Measurements from ENCODE around the gene NOVA1.

NOVA1 gene

DNA sequence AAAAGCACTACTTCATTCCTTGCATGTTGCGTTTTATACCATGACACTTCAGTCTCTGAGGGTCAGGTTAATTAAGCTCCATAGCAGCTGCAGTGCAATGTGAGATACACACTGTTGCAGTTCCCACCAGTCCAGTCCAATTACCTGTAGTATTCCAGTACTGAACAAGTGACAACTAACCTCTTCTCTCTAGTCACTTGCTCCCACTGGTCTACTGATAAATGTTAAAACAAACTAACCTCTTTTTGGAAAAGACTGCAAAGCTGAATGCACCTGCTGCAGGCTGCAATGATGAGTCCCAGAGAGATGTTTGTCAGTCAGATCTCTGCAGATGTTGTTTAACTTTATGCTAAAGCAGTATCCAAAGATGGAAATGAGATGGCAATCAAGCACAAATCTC lies 7.9 kb downstream of the NOVA1 start:
- DNase-seq (ENCODE audit: low spot score) = no peak

DNA sequence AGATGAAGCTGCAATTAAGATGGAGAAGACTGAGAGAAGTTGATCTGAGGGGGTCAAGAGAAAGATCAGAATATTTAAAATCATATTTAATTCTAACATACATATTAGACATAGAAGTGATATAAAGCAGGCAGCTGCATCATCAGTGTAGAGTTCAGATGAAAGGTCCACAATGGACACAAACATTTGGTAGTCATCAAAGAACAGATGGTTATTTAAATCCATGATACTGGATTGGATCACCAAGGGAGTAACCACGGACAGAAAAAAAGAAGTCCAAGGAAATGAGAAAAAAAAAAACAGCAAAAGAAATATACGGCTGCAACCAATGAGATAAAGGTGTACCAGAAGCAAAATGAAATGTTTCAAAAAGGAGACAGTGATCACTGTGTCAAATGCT lies 20.1 kb downstream of the NOVA1 start:
- DNase-seq (ENCODE audit: low spot score) = no peak

- no peak for DNase-seq (ENCODE audit: low spot score)
Measured at GRCh38 chr14:26554069-26554772, 43.6 kb downstream of the NOVA1 start.

- DNase-seq (ENCODE audit: low spot score) = no peak
Measured at GRCh38 chr14:26549571-26549970, 48.3 kb downstream of the NOVA1 start.

DNA sequence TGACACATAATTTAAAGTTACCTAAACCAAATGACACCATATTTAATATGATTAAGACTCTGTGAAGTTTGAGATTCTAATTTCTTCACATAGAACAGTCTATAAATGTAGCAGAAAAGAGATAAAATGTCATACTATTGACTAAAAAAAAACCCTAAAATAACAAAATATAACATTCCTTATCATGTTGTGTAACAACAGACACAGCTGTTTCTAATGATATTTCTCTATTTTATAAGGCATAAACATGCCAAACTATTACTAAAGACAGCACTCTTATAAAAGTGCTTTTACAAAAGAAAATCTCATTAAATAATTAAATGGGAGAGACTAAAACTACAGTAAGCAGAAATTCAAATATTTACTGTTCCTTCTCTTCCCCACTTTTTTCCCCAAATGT lies 49.4 kb downstream of the NOVA1 start:
- no peak for DNase-seq (ENCODE audit: low spot score)

GRCh38 chr14:26538176-26538575 lies 59.7 kb downstream of the NOVA1 start:
- no peak for DNase-seq (ENCODE audit: low spot score)

DNA sequence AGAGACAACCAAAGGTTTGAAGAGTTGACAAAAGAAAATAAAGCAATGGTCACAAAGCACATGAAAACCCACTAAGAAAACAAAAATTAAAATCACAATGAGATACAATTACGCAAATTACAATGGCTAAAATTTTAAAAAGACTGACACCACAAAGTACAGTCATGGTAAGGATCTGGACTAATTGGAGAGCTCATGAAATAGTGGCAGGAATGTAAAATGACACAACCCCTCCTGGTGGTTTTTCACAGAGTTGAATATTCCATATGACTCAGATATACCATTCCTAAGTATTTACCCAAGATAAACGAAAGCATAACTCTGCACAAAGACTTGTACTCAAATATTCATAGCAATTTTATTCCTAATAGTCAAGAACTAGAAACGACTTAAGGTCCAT lies 65.9 kb downstream of the NOVA1 start:
- DNase-seq (ENCODE audit: low spot score) = no peak

DNA sequence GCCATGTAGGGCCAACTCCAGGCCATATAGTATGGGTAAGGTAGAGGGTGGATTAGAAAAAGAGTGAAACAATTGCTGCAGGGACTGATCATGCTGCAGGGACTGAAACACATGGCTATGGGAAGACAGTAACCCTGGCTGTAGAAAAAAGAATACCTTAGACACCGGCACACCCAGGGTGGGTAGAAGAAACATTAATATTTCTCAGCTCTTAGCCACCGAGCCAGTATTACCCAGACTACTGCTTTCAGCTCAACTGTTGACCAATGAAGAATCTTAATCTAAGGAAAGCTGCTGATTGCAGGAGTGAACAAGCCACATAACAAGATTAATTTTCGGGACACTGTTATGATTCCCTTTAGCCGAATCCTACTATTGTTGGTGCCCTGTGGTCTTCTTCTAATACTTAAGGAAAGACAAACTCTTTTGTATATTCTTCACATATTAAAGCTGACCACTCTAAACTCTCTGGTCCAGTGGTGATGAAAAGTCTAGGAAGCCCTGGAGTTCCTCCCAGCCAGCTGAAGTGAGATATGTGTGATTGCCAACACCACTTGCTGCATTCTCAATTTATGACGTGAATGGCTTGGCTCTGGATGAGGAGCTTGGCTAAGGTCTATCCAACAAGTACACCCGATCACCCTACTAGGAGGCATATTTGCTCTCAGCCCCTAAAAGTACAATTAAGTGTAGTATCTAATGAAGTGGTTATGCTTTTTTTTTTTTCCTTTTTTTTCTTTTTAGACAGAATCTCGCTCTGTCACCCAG lies 69.2 kb downstream of the NOVA1 start:
- no peak for DNase-seq (ENCODE audit: low spot score)

DNA sequence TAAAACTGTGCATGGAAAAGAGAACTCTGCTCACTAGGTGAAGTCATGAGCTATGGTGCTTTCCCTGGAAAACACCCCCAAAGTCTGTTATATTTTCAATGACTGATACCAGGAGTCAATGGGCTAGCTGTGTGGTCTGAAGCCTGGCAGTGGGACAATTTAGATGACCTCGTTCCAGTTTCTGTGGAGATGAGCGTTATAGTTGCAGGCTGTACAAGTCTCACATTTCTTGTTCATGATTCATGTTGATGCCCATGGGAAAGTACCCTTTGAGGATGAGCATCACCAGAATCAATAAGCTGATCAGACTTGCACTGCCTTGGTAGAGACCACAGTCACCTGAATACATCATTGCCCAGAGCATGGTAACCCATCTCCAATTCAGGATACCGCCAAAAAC lies 70.7 kb downstream of the NOVA1 start:
- DNase-seq (ENCODE audit: low spot score) = no peak

GRCh38 chr14:26526137-26526536 lies 71.7 kb downstream of the NOVA1 start:
- DNase-seq (ENCODE audit: low spot score) = no peak

- DNase-seq (ENCODE audit: low spot score) = no peak
Measured at GRCh38 chr14:26525085-26525484, 72.7 kb downstream of the NOVA1 start.

GRCh38 chr14:26522967-26523366 lies 74.9 kb downstream of the NOVA1 start:
- DNase-seq (ENCODE audit: low spot score) = no peak

GRCh38 chr14:26517771-26518170 lies 80.1 kb downstream of the NOVA1 start:
- no peak for DNase-seq (ENCODE audit: low spot score)

DNA sequence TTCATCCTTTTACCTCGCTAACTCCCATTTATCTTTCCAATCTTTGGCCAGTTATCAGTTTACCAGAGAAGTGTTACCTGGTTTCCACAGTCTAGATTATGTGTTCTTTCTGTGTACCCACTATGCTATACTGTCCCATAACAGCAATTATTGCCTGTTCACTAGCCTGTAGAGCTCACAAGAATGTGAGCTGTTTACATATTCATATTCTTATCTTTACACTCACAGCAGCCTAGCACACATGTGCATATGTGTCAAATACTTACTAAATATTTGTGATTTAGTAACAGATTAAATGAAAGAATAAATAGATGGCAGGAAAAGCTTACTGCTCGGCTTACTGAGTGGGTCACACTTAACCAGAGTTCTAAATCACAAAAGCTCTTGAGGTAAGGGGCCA lies 97.8 kb downstream of the NOVA1 start:
- no peak for DNase-seq (ENCODE audit: low spot score)

GRCh38 chr14:26499546-26499945 lies 98.3 kb downstream of the NOVA1 start:
- DNase-seq (ENCODE audit: low spot score) = no peak

DNA sequence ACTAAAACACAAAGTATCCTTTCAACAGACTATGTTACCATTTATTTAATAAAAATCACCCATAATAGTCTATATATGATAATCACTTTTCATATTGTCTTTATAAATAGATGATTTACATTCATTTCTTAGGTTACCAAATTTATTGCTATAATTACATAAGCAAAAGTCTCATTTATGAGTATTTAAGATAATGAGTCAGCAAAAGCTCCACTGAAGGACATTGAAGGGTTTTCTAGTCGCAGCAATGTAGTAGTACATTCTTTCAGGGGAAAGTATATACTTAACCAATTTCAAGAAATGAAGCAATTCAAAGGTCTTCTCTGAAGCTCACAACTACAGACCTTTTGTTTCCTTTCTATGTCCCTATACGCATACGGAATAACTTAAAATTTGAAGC lies 110.9 kb downstream of the NOVA1 start:
- no peak for DNase-seq (ENCODE audit: low spot score)

GRCh38 chr14:26484562-26484961 lies 113.3 kb downstream of the NOVA1 start:
- DNase-seq (ENCODE audit: low spot score) = no peak

DNA sequence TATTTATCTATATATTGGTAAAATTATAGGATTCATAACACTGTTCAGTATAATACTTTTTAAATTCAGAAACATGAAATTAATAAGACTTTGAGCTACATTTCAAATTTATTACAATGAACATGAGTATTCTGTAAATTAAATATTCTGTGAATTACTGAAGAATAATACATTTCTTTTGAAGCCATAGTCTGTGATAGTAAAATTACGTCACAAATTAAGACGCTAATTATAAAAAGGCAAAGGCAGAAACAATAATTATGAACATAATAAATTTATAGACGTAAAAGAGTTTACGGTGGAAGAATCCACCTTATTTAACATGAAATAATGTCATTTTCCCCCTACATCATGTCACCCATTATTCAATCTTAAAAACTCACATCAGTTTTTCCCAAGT lies 118.9 kb downstream of the NOVA1 start:
- no peak for DNase-seq (ENCODE audit: low spot score)

GRCh38 chr14:26466862-26467261 lies 131.0 kb downstream of the NOVA1 start:
- no peak for DNase-seq (ENCODE audit: low spot score)

DNA sequence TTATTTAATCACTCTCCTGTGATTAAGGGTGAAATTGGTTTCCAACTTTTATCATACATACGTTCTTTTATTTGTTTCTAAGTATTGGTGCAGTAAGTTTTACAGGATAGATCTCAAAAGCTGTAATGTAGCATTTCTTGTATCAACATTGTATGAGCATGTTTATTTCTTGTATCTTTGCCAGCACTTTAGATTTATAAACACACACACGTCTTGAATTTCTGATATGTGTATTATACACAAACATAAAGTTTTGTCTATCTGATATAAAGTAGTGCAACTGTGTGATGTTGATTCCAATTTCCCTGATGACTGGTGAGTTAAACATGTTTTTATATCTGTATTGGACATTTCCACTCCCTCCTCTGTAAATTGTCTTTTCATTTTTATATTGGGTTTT lies 134.7 kb downstream of the NOVA1 start:
- no peak for DNase-seq (ENCODE audit: low spot score)

DNA sequence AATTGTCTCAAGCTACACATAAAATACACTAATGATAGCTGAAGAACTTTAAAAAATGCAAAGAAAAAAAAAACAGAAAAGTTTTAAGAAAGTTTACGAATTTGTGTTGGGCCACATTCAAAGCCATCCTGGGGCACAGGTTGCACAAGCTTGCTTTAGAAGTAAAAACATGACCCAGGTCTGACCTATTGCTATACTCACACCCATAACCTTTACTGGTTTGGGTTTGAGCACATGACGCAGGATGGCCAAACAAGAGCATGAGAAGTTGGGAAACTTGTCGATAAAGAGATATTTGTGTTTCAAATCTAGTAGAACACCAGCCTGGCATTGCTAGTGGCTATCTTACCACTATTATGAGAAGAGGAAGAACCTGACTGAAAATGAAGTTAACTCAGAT lies 143.7 kb downstream of the NOVA1 start:
- DNase-seq (ENCODE audit: low spot score) = no peak

GRCh38 chr14:26448181-26448855 lies 149.5 kb downstream of the NOVA1 start:
- no peak for DNase-seq (ENCODE audit: low spot score)

DNA sequence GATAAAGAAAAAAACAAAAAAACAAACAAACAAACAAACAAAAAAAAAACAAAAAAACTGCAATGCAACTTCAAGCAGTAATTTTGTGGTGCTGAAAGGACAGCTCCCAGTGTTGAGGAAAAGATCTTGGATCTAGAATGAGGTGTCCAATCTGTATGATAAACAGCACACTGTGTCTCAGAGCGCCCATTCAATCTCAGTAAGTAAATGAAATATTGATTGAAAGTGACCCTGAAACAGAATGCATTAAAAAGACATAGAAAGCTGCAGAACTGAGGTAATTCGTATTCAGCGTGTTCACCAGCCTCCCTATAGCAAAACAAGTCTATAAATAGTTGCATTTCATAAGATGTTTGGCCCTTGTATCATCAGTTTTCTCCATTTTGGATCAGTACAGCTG lies 153.0 kb downstream of the NOVA1 start:
- no peak for DNase-seq (ENCODE audit: low spot score)

Data from hepatic stellate cell (primary cell).